GM20431 (cell line): Measurements from ENCODE around the gene GJC3.

Experiments
- in situ Hi-C: fragments of 300-500 bp; cut with MseI, MboI; formaldehyde crosslinking; loops from one replicate; pipeline ENCODE4 v1.15.0; 2020; ENCODE audit warnings: low sequenced_read_pairs; ENCODE audit not compliant: unreplicated experiment

GJC3 gene

GRCh38 chr7:99876933-99877332, 52.5 kb downstream of the GJC3 start, which contains the start of gene OR2AE1:
Gene OR2AE1 (minus strand): TSS chr7:99877033. CDS start chr7:99877033, 0 bp downstream.
- in situ Hi-C loops = no loop called here

GRCh38 chr7:99876491-99876890, 52.9 kb downstream of the GJC3 start:
- in situ Hi-C loops = no loop called here
